CD4-positive, alpha-beta T cell treated with Interleukin-6 at 100 ng/mL for 8 hours (primary cell): ENCODE results near the gene AKNA.

Source experiments
- DNase-seq: peaks from one replicate; pipeline ENCODE4 v3.0.0-alpha.2; 2020; ENCODE audit warnings: mixed read lengths, low spot score

AKNA gene

DNA sequence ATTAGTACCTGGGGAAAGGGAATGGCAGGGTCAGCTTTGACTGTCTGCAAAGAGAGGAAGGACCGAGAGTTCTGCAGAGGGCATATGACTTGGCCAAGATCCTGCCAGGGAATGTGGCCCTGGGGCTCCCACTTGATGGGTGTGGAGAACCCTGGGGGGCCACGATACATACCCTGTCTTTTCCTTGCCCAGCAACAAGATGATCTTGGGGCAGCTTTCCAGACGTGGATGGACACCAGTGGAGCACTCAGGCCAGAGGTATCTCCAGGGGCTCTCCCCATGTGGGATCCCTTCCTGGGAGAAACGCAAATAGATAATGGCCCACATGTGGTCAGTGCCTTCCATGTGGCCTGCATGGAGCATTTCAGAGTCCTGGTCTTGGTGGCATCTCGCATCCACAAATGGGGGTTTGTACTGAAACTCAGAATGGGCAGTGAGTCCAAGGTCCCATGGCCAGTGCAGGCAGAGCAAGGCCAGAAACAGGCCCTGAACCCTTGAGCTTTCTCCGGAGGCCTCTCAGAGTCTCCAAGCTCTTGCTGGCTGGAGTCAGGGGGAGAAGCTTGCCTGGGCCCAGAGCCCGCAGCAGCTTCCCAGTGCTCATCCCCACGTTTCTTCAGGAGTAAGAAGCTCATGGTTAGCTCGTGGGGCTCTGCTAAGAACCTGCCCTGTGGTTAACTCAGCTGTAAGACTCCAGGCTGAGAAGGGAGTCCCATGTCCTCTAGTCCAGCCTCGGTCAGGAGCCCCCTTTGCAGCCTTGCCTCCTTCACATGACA lies 83.2 kb downstream of the AKNA start:
- no peak for DNase-seq

DNA sequence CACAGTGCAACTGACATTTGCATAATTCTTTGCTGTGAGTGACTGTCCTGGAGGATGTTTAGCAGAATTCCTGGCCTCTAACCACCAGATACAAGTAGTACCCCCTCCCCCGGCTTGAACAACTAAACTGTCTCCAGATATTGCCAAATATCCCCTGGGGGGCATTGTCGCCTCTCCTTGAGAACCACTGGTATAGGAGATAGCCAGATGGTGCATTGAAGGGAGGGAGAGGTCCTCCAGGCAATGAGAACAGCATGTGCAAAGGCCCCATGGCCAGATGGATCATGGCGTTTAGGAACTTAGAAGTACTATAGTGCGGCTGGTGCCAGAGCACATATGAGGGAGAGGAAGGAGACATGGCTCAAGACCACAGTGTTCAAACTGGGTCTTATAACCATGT lies 83.8 kb downstream of the AKNA start:
- DNase-seq, result no peak

DNA sequence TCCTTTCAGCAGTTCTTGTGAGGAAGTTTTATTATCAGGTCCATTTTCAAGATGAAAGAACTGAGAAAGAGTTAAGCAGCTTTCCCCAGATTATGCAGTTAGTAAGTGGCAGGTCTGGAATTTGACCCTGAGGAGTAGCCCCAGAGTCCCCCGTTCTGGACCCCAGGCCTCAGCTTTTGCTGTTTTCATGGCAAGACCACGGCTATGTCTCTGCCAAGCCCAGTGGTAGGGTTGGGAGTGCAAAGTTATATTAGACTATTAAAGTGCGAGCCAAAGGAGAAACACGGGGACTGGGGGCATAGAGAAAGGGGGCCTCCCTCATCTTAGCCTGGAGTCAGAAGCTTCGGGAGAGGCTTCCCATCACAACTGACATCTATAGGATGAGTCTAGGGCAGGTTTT lies 84.2 kb downstream of the AKNA start:
- no peak for DNase-seq

DNA sequence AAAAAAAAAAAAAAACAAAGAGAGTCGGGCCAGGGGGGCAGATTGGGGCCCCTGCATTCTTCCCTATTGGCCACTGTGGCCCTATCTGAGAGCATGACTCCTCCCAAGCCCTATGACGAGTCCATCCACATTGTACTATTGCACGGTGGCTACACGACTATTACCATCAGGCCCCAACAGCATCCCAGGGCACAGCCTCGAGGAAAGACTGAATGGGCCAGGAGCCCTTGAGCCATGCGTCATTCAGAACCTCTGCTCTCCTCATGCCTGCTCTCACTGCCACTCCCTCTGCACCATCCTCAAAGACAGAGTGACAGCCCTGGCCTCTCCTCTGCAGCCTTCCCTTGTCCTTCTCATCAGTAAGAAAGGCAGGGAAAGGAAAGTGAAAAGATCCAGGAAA lies 85.1 kb downstream of the AKNA start:
- DNase-seq, result no peak

DNA sequence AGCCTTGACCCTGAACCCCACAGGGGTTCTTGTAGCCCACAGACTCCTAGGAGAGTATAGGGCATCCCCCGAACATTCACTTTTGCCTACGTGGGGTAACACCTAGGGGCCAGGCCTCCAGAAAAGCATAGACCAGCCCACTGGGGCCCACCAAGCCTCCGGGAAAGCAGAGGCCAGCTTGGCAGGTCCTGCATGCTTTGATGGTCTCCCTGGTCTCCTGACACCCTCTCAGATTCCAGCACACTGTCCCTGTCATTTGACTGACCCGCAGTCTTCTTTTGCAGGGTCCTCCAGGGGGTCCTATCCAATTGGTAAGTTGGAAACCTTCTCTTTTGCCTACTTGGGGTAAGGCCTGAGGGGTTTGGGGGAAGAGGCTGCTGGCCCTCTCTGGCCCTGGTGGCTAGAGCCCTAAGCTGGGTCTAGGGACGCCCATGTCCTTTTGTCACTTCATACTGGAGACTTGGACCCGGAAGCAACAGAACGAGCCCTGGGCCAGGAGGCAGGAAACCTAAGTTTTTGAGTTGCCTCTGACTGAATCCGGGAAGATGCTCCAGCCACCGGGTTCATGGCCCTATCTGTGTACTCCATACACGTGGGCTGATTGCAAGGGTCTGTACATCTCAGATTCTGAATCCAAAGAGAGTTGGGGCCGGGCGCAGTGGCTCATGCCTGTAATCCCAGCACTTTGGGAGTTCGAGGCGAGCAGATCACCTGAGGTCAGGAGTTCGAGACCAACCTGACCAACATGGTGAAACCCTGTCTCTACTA lies 85.8 kb downstream of the AKNA start:
- no peak for DNase-seq

DNA sequence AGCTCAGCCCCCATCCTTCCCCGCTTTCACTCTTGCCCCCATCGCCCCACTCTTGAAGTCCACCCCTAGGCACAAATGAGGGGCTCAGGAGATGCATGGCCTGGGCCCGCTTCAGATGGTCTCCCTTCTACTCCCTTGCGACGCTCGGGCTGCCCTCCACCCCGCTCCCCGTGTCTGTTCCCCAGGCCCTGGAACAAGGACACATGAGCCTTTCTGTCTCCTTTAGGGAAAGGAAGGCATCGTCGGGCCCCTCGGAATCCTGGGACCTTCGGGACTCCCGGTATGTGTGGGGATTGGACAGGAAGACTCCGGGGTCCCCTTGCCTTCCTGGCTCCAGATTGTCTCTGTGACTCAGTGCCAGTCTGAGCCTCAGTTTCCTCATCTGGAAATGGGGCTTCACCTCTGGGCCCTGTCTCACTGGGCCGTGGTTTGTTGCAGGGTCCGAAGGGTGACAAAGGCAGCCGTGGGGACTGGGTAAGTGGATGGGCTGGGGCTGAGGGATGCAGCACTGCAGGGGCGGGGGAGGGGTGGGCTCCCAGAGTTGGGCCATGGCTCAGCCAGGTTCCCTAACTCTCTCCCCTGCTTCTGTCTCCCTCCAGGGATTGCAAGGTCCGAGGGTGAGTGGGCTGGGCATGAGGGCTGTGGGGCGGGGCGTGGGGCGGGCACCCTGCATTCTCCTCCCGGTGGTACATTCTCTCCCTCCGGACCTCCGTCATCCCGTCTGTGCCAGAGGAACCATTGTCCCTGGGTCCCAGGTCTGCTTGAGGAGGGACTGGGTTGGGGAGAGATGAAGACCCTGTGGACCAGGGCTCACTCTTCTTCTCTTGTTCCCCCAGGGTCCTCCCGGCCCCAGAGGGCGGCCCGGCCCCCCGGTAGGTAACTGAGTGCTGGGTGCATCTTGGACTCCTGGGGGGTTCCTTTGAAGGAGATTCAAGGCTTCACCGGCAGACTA lies 86.7 kb downstream of the AKNA start:
- DNase-seq, result no peak

DNA sequence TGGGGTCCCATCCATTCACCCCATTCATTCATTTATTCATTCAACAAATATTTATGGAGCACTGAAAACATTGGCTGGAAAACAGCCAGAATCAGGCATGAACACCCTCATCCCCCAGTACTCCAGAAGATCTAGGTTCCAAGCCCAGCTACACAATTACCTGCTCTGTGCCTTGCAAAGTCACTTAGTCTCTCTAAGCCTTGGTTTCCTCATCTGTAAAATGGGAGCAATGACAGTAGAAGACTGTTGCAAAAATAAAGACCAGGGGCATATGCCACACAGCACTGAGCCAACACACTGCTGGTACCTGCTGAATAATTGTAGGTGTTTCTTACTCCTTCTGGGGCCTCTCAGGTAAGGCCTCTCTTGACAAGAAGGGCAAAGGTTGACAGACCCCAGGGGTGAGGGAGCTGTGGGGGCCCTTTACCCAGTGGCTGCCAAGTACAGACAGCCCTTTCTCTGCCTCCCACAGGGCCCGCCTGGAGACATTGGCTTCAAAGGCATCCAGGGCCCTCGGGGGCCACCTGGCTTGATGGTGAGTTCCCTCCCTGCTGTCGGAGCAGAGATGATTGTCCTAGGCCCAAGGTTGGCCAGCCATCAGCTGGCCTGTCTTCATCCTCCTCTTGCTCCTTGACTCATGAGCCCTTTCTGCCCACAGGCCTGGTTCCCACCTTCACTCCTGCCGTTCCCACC lies 87.5 kb downstream of the AKNA start:
- no peak for DNase-seq

DNA sequence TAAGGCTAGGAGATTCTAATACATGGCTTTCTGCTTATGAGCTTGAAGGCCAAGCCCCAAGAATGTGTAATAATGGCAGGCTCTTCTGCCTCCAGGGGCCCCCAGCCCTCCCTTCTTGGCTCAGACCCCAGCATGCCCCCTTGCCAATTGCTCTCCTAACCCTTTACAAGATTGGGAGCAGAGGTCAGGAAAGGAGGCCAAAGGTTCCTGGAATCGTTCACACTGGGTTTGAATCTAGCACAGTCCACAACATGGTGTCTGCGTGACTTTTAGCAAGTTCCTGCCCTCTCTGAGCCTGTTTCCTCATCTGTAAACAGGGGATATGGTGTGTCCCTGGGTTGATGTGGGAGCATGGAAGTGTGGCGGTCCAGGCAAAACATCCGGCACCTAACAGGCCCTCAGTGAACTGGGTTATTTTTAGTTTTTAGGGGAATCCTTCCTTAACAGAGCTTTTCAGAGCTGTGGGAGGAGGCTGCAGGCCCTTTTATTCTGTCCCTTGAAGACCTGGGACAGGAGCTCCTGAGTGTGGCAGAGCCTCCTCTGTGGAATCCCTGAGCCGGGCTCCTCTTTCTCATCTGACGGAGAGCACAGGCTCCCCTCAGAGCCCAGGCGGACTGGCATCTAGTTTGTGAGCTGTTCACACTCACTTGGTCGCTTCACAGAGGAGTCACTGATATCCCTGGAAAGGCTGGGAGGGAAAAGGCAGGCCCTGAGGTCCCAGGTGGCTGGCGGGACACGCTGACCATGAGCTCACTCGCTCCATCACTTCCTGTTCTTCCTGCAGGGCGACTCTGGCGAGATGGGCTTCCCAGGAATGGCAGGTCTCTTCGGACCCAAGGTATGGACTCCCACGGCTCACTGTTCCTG lies 88.3 kb downstream of the AKNA start:
- no peak for DNase-seq

DNA sequence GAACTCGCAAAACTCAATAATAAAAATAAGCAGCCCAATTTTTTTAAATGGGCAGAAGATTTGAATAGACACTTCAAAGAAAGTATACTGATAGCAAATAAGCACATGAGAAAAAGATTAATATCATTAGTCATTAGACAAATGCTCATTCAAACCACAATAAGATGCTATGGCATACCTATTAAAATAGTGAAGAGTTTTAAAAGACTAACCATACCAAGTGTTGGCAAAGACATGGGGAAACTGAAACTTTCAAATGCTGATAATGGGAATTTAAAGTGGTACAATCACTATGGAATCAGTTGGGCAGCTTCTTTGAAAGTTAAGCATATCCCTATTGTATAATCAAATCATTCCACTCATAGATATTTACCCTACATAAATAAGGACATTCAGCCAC lies 91.4 kb downstream of the AKNA start:
- no peak for DNase-seq

DNA sequence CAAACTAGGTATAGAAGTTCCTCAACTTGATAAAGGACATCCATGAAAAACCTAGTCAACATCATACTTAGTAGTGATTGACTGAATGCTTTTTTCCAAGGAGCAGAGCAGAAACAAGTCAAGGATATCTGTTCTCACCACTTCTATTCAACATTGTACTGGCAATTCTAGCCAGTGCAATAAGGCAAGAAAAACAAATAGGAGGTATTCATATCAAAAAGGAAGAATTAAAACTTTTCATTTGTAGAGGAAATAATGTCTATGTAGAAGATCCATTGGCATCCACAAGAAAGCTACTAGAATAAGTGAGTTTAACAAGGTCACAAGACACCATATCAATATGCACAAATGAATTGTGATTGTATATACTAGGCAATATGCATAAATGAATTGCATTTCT lies 93.1 kb downstream of the AKNA start:
- no peak for DNase-seq

DNA sequence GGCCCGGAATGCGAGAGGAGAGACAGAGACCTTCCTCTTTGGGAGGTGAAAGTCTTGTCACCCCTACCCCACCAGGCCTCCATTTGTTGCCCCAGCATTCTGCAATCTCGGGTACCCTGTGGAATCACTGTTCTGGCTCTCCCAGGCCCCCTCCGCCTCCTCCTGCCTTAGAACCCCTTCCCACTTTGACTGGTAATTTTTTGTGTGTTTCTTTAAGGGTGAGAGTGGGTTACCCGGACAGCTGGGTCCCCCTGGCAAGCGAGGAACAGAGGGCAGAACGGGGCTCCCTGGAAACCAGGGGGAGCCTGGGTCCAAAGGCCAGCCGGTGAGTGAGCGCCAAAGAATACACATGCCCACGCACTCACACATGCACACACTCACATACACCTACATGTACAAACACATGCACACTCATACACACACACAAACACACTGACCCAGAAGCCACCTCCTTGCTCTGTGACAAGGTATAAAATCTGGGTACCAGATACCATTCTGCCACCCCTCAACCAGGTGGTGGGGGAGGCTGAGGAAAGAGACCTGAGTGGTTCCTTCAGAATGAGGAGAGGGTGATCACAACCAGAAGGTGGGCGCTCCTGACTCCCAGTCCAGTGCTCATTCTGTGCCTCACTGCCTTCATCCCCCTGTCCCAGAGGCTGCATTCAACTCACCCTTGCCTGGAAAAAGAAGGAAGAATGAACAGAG lies 95.7 kb downstream of the AKNA start:
- no peak for DNase-seq

DNA sequence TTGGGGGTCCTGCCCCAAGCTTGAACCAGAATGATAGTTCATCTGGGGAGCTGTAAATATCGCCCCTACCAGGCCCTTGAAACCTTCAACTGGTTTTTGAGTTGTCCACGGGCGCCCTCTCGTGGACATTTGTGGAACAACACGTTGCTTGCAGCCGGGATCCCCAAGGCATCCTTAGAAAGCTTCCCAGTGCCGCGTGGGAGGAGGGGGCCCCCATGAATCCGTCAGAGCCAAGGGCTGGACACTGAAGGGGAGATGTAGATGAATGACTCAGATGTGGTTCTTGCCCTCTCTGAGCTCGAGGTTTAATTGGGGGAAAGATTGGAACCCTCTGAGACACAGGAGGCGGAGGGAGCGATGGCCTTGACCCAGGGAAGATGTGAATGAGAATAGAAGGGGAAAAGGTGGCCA lies 96.7 kb downstream of the AKNA start:
- DNase-seq, result peak; percentile 54

DNA sequence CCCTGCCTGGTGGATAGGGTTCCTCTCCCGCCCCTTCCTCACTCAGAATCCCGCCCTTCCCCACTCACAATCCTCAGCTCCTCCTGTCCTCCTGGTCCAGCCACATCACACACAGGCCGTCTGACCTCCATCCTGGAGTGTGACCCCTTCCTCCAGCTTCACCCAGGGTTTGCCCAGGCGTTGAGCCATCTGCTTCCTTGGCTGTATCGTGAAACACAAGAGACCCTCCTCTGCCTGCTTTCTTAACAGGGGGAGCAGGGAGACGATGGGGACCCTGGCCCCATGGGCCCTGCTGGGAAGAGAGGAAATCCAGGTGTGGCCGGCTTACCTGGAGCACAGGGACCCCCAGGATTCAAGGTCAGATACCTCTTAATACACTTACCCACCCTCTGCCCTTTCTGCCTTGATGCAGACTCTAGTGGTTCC lies 97.2 kb downstream of the AKNA start:
- no peak for DNase-seq

DNA sequence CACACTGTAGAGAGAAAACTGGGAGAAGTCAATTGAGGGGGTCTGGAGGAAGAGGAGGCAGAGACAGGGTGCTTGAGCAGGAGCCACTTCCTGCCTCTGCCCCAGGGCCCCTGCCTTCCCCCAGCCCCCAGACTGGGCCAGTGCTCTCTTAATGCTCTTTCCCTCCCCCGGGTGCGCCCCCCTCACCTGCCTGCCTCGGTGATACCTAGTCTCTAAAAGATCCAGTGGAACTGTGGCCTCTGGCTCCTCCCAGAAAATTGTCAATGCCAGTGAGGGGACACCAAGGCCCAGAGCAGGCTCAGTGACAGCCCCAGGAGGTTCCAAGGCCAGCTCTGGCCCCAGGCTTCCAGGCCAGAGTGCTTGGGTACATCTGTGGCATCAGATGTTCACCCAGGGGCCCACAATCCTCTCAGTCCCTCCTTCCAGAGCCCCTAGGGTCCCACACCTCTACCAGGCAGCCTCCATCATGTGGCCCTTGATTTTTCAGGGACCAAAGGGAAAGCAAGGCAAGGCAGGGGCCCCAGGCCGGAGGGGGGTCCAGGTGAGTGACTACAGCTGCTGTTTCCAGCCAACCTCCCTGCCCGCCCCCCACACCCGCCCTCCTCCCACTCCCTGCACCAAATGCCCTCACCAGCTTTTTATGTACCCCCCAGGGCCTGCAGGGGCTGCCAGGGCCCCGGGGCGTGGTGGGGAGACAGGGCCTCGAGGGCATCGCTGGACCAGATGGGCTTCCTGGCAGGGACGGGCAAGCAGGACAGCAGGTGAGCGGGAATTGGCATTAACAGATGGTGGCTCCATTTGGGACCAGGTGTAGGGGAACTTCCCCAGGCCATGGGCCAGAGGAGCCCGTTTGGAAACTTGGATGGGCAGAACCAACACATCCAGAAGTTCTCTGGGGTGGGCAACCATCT lies 98.0 kb downstream of the AKNA start:
- DNase-seq, result no peak

DNA sequence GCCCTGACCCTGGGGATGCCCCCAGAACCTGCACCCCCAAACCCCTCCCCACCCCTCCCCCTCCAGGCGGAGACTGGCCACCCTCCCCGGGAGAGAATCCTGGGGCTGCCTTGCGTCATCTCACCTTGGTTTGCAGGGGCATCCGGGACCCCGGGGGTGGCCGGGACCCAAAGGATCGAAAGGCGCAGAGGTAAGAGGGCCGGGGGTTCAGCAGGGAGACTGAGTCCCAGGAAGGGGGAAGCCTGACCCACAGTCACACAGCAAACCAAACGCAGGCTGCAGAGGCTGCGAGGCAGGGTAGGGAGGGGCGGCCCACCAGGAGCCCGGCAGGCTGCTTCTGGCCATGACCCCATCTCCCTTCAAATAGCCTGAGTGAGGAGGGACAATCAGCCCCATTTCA lies 98.7 kb downstream of the AKNA start:
- DNase-seq, result no peak

DNA sequence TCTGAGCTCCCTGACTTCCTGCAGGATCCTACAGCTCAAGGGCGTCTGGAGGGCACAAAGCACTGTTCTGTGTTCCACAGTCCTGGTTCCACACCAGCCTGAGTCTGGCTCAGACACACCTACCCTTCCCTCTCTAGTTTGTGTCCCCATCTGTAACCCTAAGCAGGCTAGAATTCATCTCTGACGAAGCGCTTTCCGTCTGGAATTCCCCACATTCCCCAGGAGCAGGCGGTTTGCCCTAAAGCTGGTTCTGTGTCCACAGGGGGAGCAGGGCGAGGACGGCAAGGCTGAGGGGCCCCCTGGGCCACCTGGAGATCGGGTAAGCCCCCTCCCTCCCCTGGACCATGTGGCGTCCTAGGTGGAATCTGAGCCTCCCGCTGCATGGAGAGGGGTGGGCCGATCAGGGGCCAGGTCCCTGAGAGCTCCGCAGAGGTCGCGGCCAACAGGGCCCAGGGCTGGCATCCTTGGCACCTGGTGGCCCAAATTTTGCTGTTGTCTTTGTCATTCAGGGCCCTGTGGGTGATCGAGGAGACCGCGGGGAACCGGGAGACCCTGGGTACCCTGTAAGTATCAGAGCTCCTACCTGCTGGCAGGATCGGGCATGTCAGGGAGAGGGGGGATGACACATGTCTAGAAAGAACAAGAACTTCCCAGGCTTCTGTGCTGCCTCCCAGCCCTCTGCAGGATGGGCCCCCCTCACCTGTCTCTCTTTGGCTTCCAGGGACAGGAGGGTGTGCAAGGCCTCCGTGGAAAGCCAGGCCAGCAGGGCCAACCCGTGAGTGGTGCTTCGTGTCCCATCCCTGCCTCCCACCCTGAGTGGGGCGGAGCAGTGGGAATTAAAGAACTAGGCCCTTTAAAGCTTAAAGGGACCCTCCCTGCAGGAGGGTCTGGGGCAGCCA lies 99.3 kb downstream of the AKNA start:
- DNase-seq, result no peak

DNA sequence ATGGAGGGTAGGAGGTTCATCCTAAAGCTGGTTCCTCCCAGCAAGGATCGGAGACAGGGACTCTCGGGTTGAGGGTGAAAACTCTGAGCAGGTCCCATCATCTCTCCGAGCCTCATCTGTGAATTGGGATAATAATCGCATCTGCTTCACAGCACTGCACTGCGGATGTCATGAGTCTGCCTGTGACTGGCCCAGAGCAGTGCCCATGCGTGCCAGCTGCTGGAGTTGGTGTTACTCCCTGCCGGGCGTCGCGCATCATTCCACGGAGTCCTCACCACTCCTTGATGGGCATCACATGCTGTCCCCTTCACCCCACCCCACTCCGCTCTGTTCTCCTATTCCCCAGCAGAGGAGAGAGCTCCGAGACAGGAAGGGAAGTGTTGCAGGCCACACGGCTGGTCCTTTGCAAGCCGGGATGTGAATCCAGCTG lies 100.0 kb downstream of the AKNA start:
- no peak for DNase-seq
